H1 (cell line): Measurements from ENCODE around the gene F7. TPM values are rescaled to one million over a fixed set of nuclear protein-coding genes. Genes with fewer than 3 reads are reported as not detected.

Experiments
- CTCF ChIA-PET: fragments of 300-600 bp; sonication (Branson Sonifier 250); formaldehyde crosslinking; loops from one replicate; lab custom pipeline; 2021; ENCODE audit not compliant: partially characterized antibody; lab: Charles Lee
- POLR2A ChIA-PET: fragments of 300-600 bp; sonication (Branson Sonifier 250); formaldehyde crosslinking; loops from one replicate; lab custom pipeline; 2021; ENCODE audit warnings: inconsistent platforms; ENCODE audit not compliant: partially characterized antibody; lab: Charles Lee
- DNase-seq, 2 experiments: peaks; one replicate each; pipeline versions ENCODE4 v3.0.0 to v3.0.0-alpha.2; 2010 to 2022; ENCODE audit warnings: low spot score in 2 of 2, low read depth in 1 of 2, mixed read lengths in 1 of 2
- FAIRE-seq: peaks from 2 replicates; lab custom pipeline; 2011; peaks lifted over from hg19 to GRCh38; lab: Jason Lieb, UNC
- H2AFZ ChIP-seq: 2 replicates; pipeline ENCODE4 v1.8.1; 2012; ENCODE audit warnings: low read length, inconsistent platforms
- H2AK5ac ChIP-seq: 2 replicates; pipeline ENCODE4 v1.6.1; 2013; ENCODE audit warnings: low read depth, low read length
- H2BK120ac ChIP-seq: replicated peaks from 2 replicates; pipeline ENCODE3; 2013; ENCODE audit warnings: low read depth, low read length, inconsistent platforms
- H2BK12ac ChIP-seq: 2 replicates; pipeline ENCODE4 v1.6.1; 2013; ENCODE audit warnings: low read depth, low read length
- H2BK15ac ChIP-seq: 2 replicates; pipeline ENCODE4 v1.6.1; 2013; ENCODE audit warnings: low read length
- H2BK20ac ChIP-seq: 2 replicates; pipeline ENCODE4 v1.6.1; 2013; ENCODE audit warnings: low read length
- H2BK5ac ChIP-seq: 2 replicates; pipeline ENCODE4 v1.6.1; 2013; ENCODE audit warnings: low read depth, low read length
- H3K14ac ChIP-seq: 2 replicates; pipeline ENCODE4 v1.6.1; 2013; ENCODE audit warnings: inconsistent platforms; ENCODE audit not compliant: insufficient read length
- H3K18ac ChIP-seq: 2 replicates; pipeline ENCODE4 v1.6.1; 2013; ENCODE audit warnings: low read length; ENCODE audit errors: extremely low read depth
- H3K23ac ChIP-seq: 2 replicates; pipeline ENCODE4 v1.6.1; 2013; ENCODE audit warnings: inconsistent platforms; ENCODE audit not compliant: insufficient read length
- H3K23me2 ChIP-seq: 2 replicates; pipeline ENCODE4 v1.6.1; 2013; ENCODE audit warnings: low read depth, low read length
- H3K27ac ChIP-seq: 2 replicates; pipeline ENCODE4 v1.6.1; 2011; ENCODE audit warnings: low read depth, low read length, inconsistent platforms
- H3K27me3 ChIP-seq, 4 experiments: replicated peaks in 1 of 4; 1 replicate in 1 of 4; 2 replicates in 3 of 4; pipeline versions ENCODE4 v1.6.1 to v1.8.1; 2011 to 2013; ENCODE audit warnings: low read length in 3 of 4, mild to moderate bottlenecking in 3 of 4, inconsistent platforms in 2 of 4, mixed read lengths in 2 of 4, moderate library complexity in 1 of 4; ENCODE audit not compliant: control insufficient read depth in 3 of 4, insufficient read depth in 3 of 4; ENCODE audit errors: extremely low read depth in 1 of 4
- H3K36me3 ChIP-seq, 4 experiments: 2 replicates each; pipeline versions ENCODE4 v1.6.1 to v1.8.1; 2011 to 2013; ENCODE audit warnings: mild to moderate bottlenecking in 4 of 4, low read length in 3 of 4, moderate library complexity in 2 of 4, control low read depth in 1 of 4, inconsistent platforms in 1 of 4; ENCODE audit not compliant: insufficient read depth in 4 of 4, control insufficient read depth in 2 of 4
- H3K4ac ChIP-seq: replicated peaks from 2 replicates; pipeline ENCODE3; 2013; ENCODE audit warnings: low read length, low read depth, mixed read lengths, inconsistent platforms; ENCODE audit not compliant: insufficient read length
- H3K4me1 ChIP-seq, 4 experiments: replicated peaks in 1 of 4; 1 replicate in 1 of 4; 2 replicates in 3 of 4; pipeline versions ENCODE4 v1.6.1 to v1.8.1; 2011 to 2013; ENCODE audit warnings: low read length in 3 of 4, inconsistent platforms in 2 of 4, mixed read lengths in 1 of 4; ENCODE audit not compliant: insufficient read depth in 4 of 4, control insufficient read depth in 3 of 4
- H3K4me2 ChIP-seq, 2 experiments: 2 replicates each; pipeline versions ENCODE4 v1.6.1 to v1.8.1; 2011 to 2013; ENCODE audit warnings: low read depth in 2 of 2, low read length in 2 of 2, control low read depth in 1 of 2, inconsistent platforms in 1 of 2, mild to moderate bottlenecking in 1 of 2; ENCODE audit not compliant: insufficient read depth in 1 of 2
- H3K4me3 ChIP-seq, 4 experiments: fragments of 200-600, 300-600 bp in 1 of 4; sonication (generic), shearing (Covaris generic), sonication (Bioruptor Twin) in 1 of 4; 2 replicates each; pipeline versions ENCODE4 v1.5.1 to v1.8.1; 2011 to 2016; ENCODE audit warnings: low read length in 4 of 4, low read depth in 3 of 4, control low read depth in 2 of 4, inconsistent platforms in 2 of 4, mild to moderate bottlenecking in 2 of 4, mixed read lengths in 1 of 4, moderate library complexity in 1 of 4; ENCODE audit not compliant: insufficient read depth in 2 of 4; ENCODE audit errors: extremely low read depth in 1 of 4
- H3K56ac ChIP-seq: replicated peaks from 2 replicates; pipeline ENCODE3; 2013; ENCODE audit warnings: low read depth, mild to moderate bottlenecking, mixed read lengths, low read length, inconsistent platforms; ENCODE audit not compliant: insufficient read length
- H3K79me1 ChIP-seq: 2 replicates; pipeline ENCODE4 v1.6.1; 2013; ENCODE audit warnings: low read depth, low read length, control low read depth
- H3K79me2 ChIP-seq, 2 experiments: 2 replicates each; pipeline versions ENCODE4 v1.6.1 to v1.8.1; 2012 to 2013; ENCODE audit warnings: low read length in 2 of 2, mild to moderate bottlenecking in 2 of 2, inconsistent platforms in 1 of 2; ENCODE audit not compliant: insufficient read depth in 2 of 2, control insufficient read depth in 1 of 2
- H3K9ac ChIP-seq, 4 experiments: replicated peaks in 1 of 4; 1 replicate in 1 of 4; 2 replicates in 3 of 4; pipeline versions ENCODE4 v1.6.1 to v1.8.1; 2011 to 2013; ENCODE audit warnings: low read depth in 3 of 4, low read length in 3 of 4, control low read depth in 2 of 4, mild to moderate bottlenecking in 2 of 4, moderate library complexity in 2 of 4, inconsistent platforms in 1 of 4; ENCODE audit errors: extremely low read depth in 1 of 4
- H3K9me3 ChIP-seq, 2 experiments: 2 replicates each; pipeline versions ENCODE4 v1.6.1 to v1.8.1; 2012 to 2013; ENCODE audit warnings: mild to moderate bottlenecking in 2 of 2, moderate library complexity in 2 of 2, control low read depth in 1 of 2, inconsistent platforms in 1 of 2, low read depth in 1 of 2, low read length in 1 of 2, mixed read lengths in 1 of 2; ENCODE audit not compliant: insufficient read depth in 2 of 2
- H4K20me1 ChIP-seq, 2 experiments: replicated peaks in 1 of 2; 2 replicates each; pipeline versions ENCODE3 to v1.8.1; 2011 to 2013; ENCODE audit warnings: inconsistent platforms in 2 of 2, low read length in 2 of 2, mild to moderate bottlenecking in 1 of 2; ENCODE audit not compliant: insufficient read depth in 2 of 2, control insufficient read depth in 1 of 2
- H4K5ac ChIP-seq: 2 replicates; pipeline ENCODE4 v1.6.1; 2013; ENCODE audit warnings: low read length, low read depth, mixed read lengths, inconsistent platforms; ENCODE audit not compliant: insufficient read length
- H4K8ac ChIP-seq: 2 replicates; pipeline ENCODE4 v1.8.0; 2013; ENCODE audit warnings: mild to moderate bottlenecking, moderate library complexity, low read length, inconsistent platforms; ENCODE audit not compliant: insufficient read depth; ENCODE audit errors: extremely low read depth
- H4K91ac ChIP-seq: replicated peaks from 2 replicates; pipeline ENCODE3; 2013; ENCODE audit warnings: low read length, mixed read lengths, inconsistent platforms; ENCODE audit not compliant: insufficient read length
- EP300 ChIP-seq, 2 experiments: IDR thresholded peaks; 1 replicate in 1 of 2; 2 replicates in 1 of 2; pipeline ENCODE4 v1.6.1; 2011 to 2012; ENCODE audit warnings: low read depth in 2 of 2, low read length in 2 of 2, mild to moderate bottlenecking in 2 of 2, borderline replicate concordance in 1 of 2, inconsistent platforms in 1 of 2, moderate library complexity in 1 of 2
- RXRA ChIP-seq: IDR thresholded peaks from 2 replicates; pipeline ENCODE4 v1.6.1; 2011; ENCODE audit warnings: low read depth, mild to moderate bottlenecking, low read length, moderate library complexity; ENCODE audit not compliant: insufficient read depth
- WGBS, 2 experiments: shearing (Covaris generic) in 1 of 2; methylation state at CpG; one replicate each; pipeline versions ENCODE4 v1.1.6 to v1.1.7; 2013 to 2015; ENCODE audit warnings: low lambda C conversion rate in 2 of 2, mixed read lengths in 2 of 2, inconsistent platforms in 1 of 2, low coverage in 1 of 2, missing lambda C conversion rate in 1 of 2; ENCODE audit not compliant: insufficient replicate concordance in 2 of 2, insufficient coverage in 1 of 2, insufficient read length in 1 of 2; ENCODE audit errors: extremely low coverage in 1 of 2, missing lambda C conversion rate in 1 of 2; 5-methylcytosine and 5-hydroxymethylcytosine counted together
- polyA plus RNA-seq, 7 experiments: library from polyadenylated mRNA; depleted of rRNA in 3 of 7; stranded (reverse) in 5 of 7; unstranded in 2 of 7; fragments of >200 nt in 5 of 7; fragments of 200-250 nt in 2 of 7; gene quantifications; 1 replicate in 5 of 7; 2 replicates in 1 of 7; 4 replicates in 1 of 7; pipeline versions ENCODE4 v1.2.1 to v1.2.3, GENCODE V29; 2011 to 2013; ENCODE audit warnings: missing spikeins in 2 of 7, mixed read lengths in 2 of 7
- total RNA-seq: library from RNA; stranded (reverse); fragmentation: NEBNext Ultra II Directional; extraction: Animal tissue kit (Norgen Biotek cat#: 25700); gene quantifications from 2 replicates; pipeline ENCODE4 v1.2.1, GENCODE V29; 2021

Gene F7
- total and polyA plus RNA-seq, 2 of the 8 experiments (the other 6 are each of a cell fraction or from before 2014, with no cell fraction given), result 0.43 to 0.98 TPM

GRCh38 chr13:113091891-113092775, 13.5 kb upstream of the F7 start:
- Histone ChIP-seq H3K56ac (no peak overlapping the region), H3K4me3 (no peak overlapping the region), H3K79me1 (no peaks in the 10 kb centered on the region), H4K91ac (no peak overlapping the region), H2BK15ac (no peak overlapping the region), H4K5ac (no peak overlapping the region), H2BK12ac (no peak overlapping the region), H3K23ac (no peak overlapping the region), H3K27me3 (no peaks in the 10 kb centered on the region), H3K4me1 (peaks cover 0 to 6% (median 4%) of the 10 kb centered on the region in 4 experiments; a peak in 2 of 7 replicates), H2AK5ac (no peak overlapping the region), H2BK20ac (no peak overlapping the region), H3K79me2 (no peaks in the 10 kb centered on the region), H3K27ac (no peak overlapping the region), H3K36me3 (peaks cover 3 to 8% (median 4%) of the 10 kb centered on the region in 4 experiments; a peak in 4 of 8 replicates), H2BK120ac (no peak overlapping the region), H3K4ac (no peak overlapping the region), H3K9ac (no peak overlapping the region), H3K23me2 (peaks cover 2% of the 10 kb centered on the region; the same call in 1 of the 2 replicates), H2BK5ac (no peak overlapping the region), H3K18ac (no peak overlapping the region), H3K9me3 (no peaks in the 10 kb centered on the region), H2AFZ (no peak overlapping the region), H3K4me2 (no peak overlapping the region), H4K20me1 (no peaks in the 10 kb centered on the region), H3K14ac (no peak overlapping the region), H4K8ac (no peak overlapping the region)
- WGBS, 2 experiments, result 89% methylated on average over 33 of the region's 33 CpGs; no CpG with 5 or more reads in 1 of the 2 experiments
- POLR2A ChIA-PET, result no interaction called here
- FAIRE-seq (no peak), DNase-seq (no peak)
- CTCF ChIA-PET, result interaction anchor here (1.0 to 3.1 kb wide), 4 partner anchors 12 to 415 kb away, joined by 3 to 16 read pairs (median 5); no protein-coding TSS in a partner anchor
- no peak for TF ChIP-seq RXRA
- no peak for TF ChIP-seq EP300 (IDR thresholded peaks at IDR 0.05; ENCODE audit: borderline replicate concordance in 1 of 2, low read depth in 2 of 2, low read length in 2 of 2)
